ENCODE results near the gene CABLES2.

GRCh38 chr20:62425281-62426058, 18.4 kb upstream of the CABLES2 start:
- TF ChIP-seq GATA2 (IDR thresholded peaks at IDR 0.05; ENCODE audit: low read depth, low read length) = no peak
- TF ChIP-seq GATA3 (IDR thresholded peaks at IDR 0.05; ENCODE audit: low read depth, low read length) = no peak

Data from SH-SY5Y (cell line).